ENCODE results near the gene CCDC92B.

GRCh38 chr17:2737693-2738092 lies 11.8 kb downstream of the CCDC92B start:
- TF ChIP-seq, protein P1, sequence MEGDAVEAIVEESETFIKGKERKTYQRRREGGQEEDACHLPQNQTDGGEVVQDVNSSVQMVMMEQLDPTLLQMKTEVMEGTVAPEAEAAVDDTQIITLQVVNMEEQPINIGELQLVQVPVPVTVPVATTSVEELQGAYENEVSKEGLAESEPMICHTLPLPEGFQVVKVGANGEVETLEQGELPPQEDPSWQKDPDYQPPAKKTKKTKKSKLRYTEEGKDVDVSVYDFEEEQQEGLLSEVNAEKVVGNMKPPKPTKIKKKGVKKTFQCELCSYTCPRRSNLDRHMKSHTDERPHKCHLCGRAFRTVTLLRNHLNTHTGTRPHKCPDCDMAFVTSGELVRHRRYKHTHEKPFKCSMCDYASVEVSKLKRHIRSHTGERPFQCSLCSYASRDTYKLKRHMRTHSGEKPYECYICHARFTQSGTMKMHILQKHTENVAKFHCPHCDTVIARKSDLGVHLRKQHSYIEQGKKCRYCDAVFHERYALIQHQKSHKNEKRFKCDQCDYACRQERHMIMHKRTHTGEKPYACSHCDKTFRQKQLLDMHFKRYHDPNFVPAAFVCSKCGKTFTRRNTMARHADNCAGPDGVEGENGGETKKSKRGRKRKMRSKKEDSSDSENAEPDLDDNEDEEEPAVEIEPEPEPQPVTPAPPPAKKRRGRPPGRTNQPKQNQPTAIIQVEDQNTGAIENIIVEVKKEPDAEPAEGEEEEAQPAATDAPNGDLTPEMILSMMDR (IDR thresholded peaks at IDR 0.05) = no peak
- TF ChIP-seq POLR2A (IDR thresholded peaks at IDR 0.05) (no peak), POLR2AphosphoS5 (IDR thresholded peaks at IDR 0.05) (no peak)

Measured in stomach (tissue), 4 donors.